Measurements from ENCODE around the gene BCAS4.

- TF ChIP-seq CTCF (conservative IDR thresholded peaks at IDR 0.05) (no peak), EZH2 (IDR thresholded peaks at IDR 0.05; ENCODE audit: low read depth) (no peak)
Measured at GRCh38 chr20:50866831-50867230, 72.0 kb downstream of the BCAS4 start.

Data from PC-9 (cell line).